CD14-positive monocyte (primary cell): ENCODE results near the gene MYO1H. TPM values are rescaled to one million over a fixed set of nuclear protein-coding genes. Genes with fewer than 3 reads are reported as not detected.

Experiments
- DNase-seq, 3 donors: peaks; one replicate each; pipeline ENCODE4 v3.0.0-alpha.2; 2011 to 2022
- H2AFZ ChIP-seq: 2 replicates; pipeline ENCODE4 v1.6.0; 2012; ENCODE audit warnings: mild to moderate bottlenecking, low read depth, low read length, inconsistent platforms; ENCODE audit not compliant: insufficient read depth, poor library complexity, severe bottlenecking
- H3K27ac ChIP-seq, 2 donors: 1 replicate in 1 of 2; 2 replicates in 1 of 2; pipeline ENCODE4 v1.5.1; 2012 to 2013; ENCODE audit warnings: low read length in 2 of 2, control low read depth in 1 of 2, inconsistent platforms in 1 of 2, low read depth in 1 of 2, mild to moderate bottlenecking in 1 of 2
- H3K27me3 ChIP-seq, 2 donors: one replicate each; pipeline versions ENCODE4 v1.6.0 to v1.6.1; 2011 to 2013; ENCODE audit warnings: low read length in 2 of 2; ENCODE audit not compliant: control insufficient read depth in 2 of 2, insufficient read depth in 2 of 2
- H3K36me3 ChIP-seq, 2 donors: replicated peaks in 1 of 2; 1 replicate in 1 of 2; 2 replicates in 1 of 2; pipeline versions ENCODE4 v1.5.1 to v1.6.1; 2012 to 2013; ENCODE audit warnings: low read length in 2 of 2, control low read depth in 1 of 2, inconsistent platforms in 1 of 2, mild to moderate bottlenecking in 1 of 2; ENCODE audit not compliant: insufficient read depth in 2 of 2, control insufficient read depth in 1 of 2
- H3K4me1 ChIP-seq, 2 donors: 1 replicate in 1 of 2; 2 replicates in 1 of 2; pipeline versions ENCODE4 v1.5.1 to v1.6.1; 2012 to 2013; ENCODE audit warnings: low read length in 2 of 2, control low read depth in 1 of 2, inconsistent platforms in 1 of 2, mild to moderate bottlenecking in 1 of 2, moderate library complexity in 1 of 2; ENCODE audit not compliant: insufficient read depth in 2 of 2, control insufficient read depth in 1 of 2
- H3K4me2 ChIP-seq: replicated peaks from 2 replicates; pipeline ENCODE3; 2012; ENCODE audit warnings: low read length, moderate library complexity, mild to moderate bottlenecking; ENCODE audit not compliant: poor library complexity, severe bottlenecking; ENCODE audit errors: extremely low read depth
- H3K4me3 ChIP-seq, 3 experiments: fragments of 200-600 bp in 1 of 3; sonication (generic) in 1 of 3; replicated peaks in 1 of 3; 1 replicate in 2 of 3; 2 replicates in 1 of 3; pipeline ENCODE4 v1.5.1; 2011 to 2013; ENCODE audit warnings: low read length in 3 of 3, mild to moderate bottlenecking in 3 of 3, control low read depth in 2 of 3, low read depth in 2 of 3, inconsistent platforms in 1 of 3, moderate library complexity in 1 of 3
- H3K79me2 ChIP-seq: 2 replicates; pipeline ENCODE4 v1.6.0; 2012; ENCODE audit warnings: mild to moderate bottlenecking, control low read depth, inconsistent platforms, low read length, moderate library complexity; ENCODE audit not compliant: insufficient read depth
- H3K9ac ChIP-seq: 2 replicates; pipeline ENCODE4 v1.6.0; 2017; ENCODE audit warnings: low read length, mild to moderate bottlenecking; ENCODE audit not compliant: insufficient read depth, poor library complexity, severe bottlenecking
- H3K9me3 ChIP-seq, 2 donors: replicated peaks in 1 of 2; 1 replicate in 1 of 2; 2 replicates in 1 of 2; pipeline versions ENCODE4 v1.5.1 to v1.6.1; 2012 to 2013; ENCODE audit warnings: low read length in 2 of 2, control low read depth in 1 of 2; ENCODE audit not compliant: control insufficient read depth in 1 of 2, insufficient read depth in 1 of 2
- H4K20me1 ChIP-seq: 2 replicates; pipeline ENCODE4 v1.6.0; 2012; ENCODE audit warnings: mild to moderate bottlenecking, low read length, control low read depth, moderate library complexity; ENCODE audit not compliant: insufficient read depth
- H3K27ac Mint-ChIP-seq, 7 donors: one replicate each; pipeline ENCODE4 v1.8.0; 2020; ENCODE audit warnings: mild to moderate bottlenecking in 7 of 7, mixed read lengths in 7 of 7, moderate library complexity in 6 of 7, inconsistent platforms in 2 of 7
- H3K27me3 Mint-ChIP-seq, 3 donors: one replicate each; pipeline ENCODE4 v1.8.0; 2021 to 2022; ENCODE audit warnings: low read depth in 3 of 3, mild to moderate bottlenecking in 3 of 3, mixed read lengths in 3 of 3, moderate library complexity in 3 of 3, inconsistent platforms in 1 of 3
- H3K36me3 Mint-ChIP-seq, 2 donors: one replicate each; pipeline ENCODE4 v1.8.0; 2020; ENCODE audit warnings: mixed read lengths in 2 of 2, inconsistent platforms in 1 of 2, mild to moderate bottlenecking in 1 of 2
- H3K4me1 Mint-ChIP-seq: one replicate; pipeline ENCODE4 v1.8.0; 2020; ENCODE audit warnings: mild to moderate bottlenecking, mixed read lengths
- H3K4me3 Mint-ChIP-seq, 2 donors: one replicate each; pipeline ENCODE4 v1.8.0; 2020; ENCODE audit warnings: mild to moderate bottlenecking in 2 of 2, mixed read lengths in 2 of 2, moderate library complexity in 1 of 2
- H3K9me3 Mint-ChIP-seq, 7 donors: one replicate each; pipeline ENCODE4 v1.8.0; 2020 to 2022; ENCODE audit warnings: mixed read lengths in 7 of 7, mild to moderate bottlenecking in 6 of 7, moderate library complexity in 6 of 7, inconsistent platforms in 2 of 7
- WGBS: methylation state at CpG from one replicate; pipeline ENCODE4 v1.1.5; 2013; ENCODE audit warnings: missing lambda C conversion rate; ENCODE audit not compliant: insufficient coverage; 5-methylcytosine and 5-hydroxymethylcytosine counted together
- intact Hi-C, 2 donors: fragments of 100-400 bp; cut with micrococcal nuclease; formaldehyde crosslinking; loops; one replicate each; pipeline versions ENCODE4 v1.15.0 to v1.15.1; 2023
- polyA plus RNA-seq, 3 donors: library from polyadenylated mRNA; depleted of rRNA in 1 of 3; unstranded in 2 of 3; stranded (reverse) in 1 of 3; fragments of 300-500 nt in 2 of 3; fragments of >200 nt in 1 of 3; fragmentation: Illumina TruSeq in 2 of 3; gene quantifications; 1 replicate in 2 of 3; 2 replicates in 1 of 3; pipeline ENCODE4 v1.2.3, GENCODE V29; 2012 to 2021
- TF ChIP-seq, protein P1 (sequence below): fragments of 200-600 bp; IDR thresholded peaks from one replicate; pipeline ENCODE4 v1.8.0; 2022; ENCODE audit warnings: antibody characterized with exemption, mild to moderate bottlenecking

The MYO1H gene
- polyA plus RNA-seq, 3 donors, result not detected

- WGBS, result no CpG with 5 or more reads among the region's 5 CpGs
- Mint-ChIP-seq H3K27me3 (peaks cover 31 to 33% (median 32%) of the 10 kb centered on the region in 3 donors), H3K9me3 (no peaks in the 10 kb centered on the region), H3K4me1 (no peaks in the 10 kb centered on the region), H3K27ac (no peak overlapping the region), H3K4me3 (no peak overlapping the region), H3K36me3 (no peaks in the 10 kb centered on the region)
- H3K27me3 ChIP-seq, result peaks cover 10 to 22% of the 10 kb centered on the region in 2 donors
- no peak overlapping the region for H2AFZ ChIP-seq
- H3K36me3 ChIP-seq, result no peaks in the 10 kb centered on the region
- no peaks in the 10 kb centered on the region for H4K20me1 ChIP-seq
- H3K9me3 ChIP-seq, result peaks cover 0 to 4% of the 10 kb centered on the region in 2 donors
- TF ChIP-seq, protein P1, sequence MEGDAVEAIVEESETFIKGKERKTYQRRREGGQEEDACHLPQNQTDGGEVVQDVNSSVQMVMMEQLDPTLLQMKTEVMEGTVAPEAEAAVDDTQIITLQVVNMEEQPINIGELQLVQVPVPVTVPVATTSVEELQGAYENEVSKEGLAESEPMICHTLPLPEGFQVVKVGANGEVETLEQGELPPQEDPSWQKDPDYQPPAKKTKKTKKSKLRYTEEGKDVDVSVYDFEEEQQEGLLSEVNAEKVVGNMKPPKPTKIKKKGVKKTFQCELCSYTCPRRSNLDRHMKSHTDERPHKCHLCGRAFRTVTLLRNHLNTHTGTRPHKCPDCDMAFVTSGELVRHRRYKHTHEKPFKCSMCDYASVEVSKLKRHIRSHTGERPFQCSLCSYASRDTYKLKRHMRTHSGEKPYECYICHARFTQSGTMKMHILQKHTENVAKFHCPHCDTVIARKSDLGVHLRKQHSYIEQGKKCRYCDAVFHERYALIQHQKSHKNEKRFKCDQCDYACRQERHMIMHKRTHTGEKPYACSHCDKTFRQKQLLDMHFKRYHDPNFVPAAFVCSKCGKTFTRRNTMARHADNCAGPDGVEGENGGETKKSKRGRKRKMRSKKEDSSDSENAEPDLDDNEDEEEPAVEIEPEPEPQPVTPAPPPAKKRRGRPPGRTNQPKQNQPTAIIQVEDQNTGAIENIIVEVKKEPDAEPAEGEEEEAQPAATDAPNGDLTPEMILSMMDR, result no peak
- no peak for DNase-seq
- H3K4me3 ChIP-seq, result no peak overlapping the region
- H3K79me2 ChIP-seq, result no peaks in the 10 kb centered on the region
- H3K27ac ChIP-seq, result no peak overlapping the region
- H3K4me2 ChIP-seq, result no peak overlapping the region
- H3K9ac ChIP-seq, result no peak overlapping the region
- H3K4me1 ChIP-seq, result no peaks in the 10 kb centered on the region
- intact Hi-C loops, result no loop called here
Observed at GRCh38 chr12:109302770-109303169, 44.9 kb upstream of the MYO1H start.

DNA sequence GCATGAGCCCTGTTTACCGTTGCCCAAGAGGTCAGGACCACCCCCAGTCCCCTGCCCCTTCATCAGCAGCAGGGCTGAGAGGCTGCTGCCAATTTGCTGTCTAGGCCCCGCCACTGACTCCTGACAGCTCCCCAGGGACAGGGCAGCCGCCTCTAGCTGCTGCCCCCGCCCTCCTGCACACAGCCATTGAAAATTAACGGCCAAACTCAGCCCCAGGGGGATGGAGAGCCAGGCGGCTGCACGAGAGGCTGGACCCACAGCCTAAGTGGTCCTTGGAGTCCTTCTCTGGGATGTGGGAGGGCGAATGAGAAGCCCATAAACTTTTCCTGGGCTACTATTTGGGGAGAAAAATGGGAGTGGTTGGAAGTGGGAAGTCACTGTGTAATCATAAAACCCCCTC lies 43.2 kb upstream of the MYO1H start:
- Histone ChIP-seq H3K36me3 (no peaks in the 10 kb centered on the region), H3K9me3 (peaks cover 0 to 8% of the 10 kb centered on the region in 2 donors), H3K4me3 (no peak overlapping the region), H3K9ac (no peak overlapping the region), H2AFZ (no peak overlapping the region), H3K27ac (no peak overlapping the region), H3K4me2 (no peak overlapping the region), H3K79me2 (no peaks in the 10 kb centered on the region), H3K27me3 (peaks cover 24 to 39% of the 10 kb centered on the region in 2 donors), H4K20me1 (no peaks in the 10 kb centered on the region), H3K4me1 (no peaks in the 10 kb centered on the region)
- WGBS, result 66% methylated on average over 7 of the region's 8 CpGs
- Mint-ChIP-seq H3K9me3 (peaks cover 0 to 3% (median 2%) of the 10 kb centered on the region in 7 donors), H3K27ac (no peak overlapping the region), H3K27me3 (peaks cover 48 to 50% (median 49%) of the 10 kb centered on the region in 3 donors), H3K4me3 (no peak overlapping the region), H3K36me3 (no peaks in the 10 kb centered on the region), H3K4me1 (peaks cover 8% of the 10 kb centered on the region)
- TF ChIP-seq, protein P1, result no peak
- no peak for DNase-seq
- intact Hi-C loops, result no loop called here
